Measurements from ENCODE around the gene CYLD. TPM values are rescaled to one million over a fixed set of nuclear protein-coding genes. Genes with fewer than 3 reads are reported as not detected.

CYLD gene
- total and polyA plus RNA-seq, 12 donors: 17.5 to 78.3 (median 48.7) TPM

DNA sequence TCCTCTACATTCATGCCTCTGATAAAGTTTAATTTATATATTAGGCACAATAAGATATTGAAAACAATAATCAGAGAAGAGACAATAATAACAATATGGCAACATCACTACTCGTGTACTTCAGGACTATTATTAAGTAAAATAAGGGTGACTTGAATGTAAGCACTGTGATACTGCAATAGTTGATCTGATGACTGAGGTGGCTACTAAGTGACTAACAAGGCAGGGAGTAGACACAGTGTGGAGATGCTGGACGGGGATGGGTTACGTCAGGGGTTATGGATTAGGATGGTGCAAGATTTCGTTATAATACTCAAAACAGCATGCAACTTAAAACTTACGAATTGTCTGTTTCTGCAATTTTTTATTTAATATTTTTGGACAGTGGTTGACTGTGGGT, 32.5 kb downstream of the CYLD start:
- TF ChIP-seq, protein P1, sequence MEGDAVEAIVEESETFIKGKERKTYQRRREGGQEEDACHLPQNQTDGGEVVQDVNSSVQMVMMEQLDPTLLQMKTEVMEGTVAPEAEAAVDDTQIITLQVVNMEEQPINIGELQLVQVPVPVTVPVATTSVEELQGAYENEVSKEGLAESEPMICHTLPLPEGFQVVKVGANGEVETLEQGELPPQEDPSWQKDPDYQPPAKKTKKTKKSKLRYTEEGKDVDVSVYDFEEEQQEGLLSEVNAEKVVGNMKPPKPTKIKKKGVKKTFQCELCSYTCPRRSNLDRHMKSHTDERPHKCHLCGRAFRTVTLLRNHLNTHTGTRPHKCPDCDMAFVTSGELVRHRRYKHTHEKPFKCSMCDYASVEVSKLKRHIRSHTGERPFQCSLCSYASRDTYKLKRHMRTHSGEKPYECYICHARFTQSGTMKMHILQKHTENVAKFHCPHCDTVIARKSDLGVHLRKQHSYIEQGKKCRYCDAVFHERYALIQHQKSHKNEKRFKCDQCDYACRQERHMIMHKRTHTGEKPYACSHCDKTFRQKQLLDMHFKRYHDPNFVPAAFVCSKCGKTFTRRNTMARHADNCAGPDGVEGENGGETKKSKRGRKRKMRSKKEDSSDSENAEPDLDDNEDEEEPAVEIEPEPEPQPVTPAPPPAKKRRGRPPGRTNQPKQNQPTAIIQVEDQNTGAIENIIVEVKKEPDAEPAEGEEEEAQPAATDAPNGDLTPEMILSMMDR (IDR thresholded peaks at IDR 0.05): no peak
- no peak for TF ChIP-seq POLR2A (IDR thresholded peaks at IDR 0.05)
- no peaks in the 10 kb centered on the region for H3K4me1 ChIP-seq (replicated peaks in 1 of 2)
- DNase-seq: no peak
- H3K4me3 ChIP-seq: no peak overlapping the region
- no peak overlapping the region for H3K27ac ChIP-seq
- peaks cover 0 to under 1% of the 10 kb centered on the region in 2 donors for H3K36me3 ChIP-seq (replicated peaks in 1 of 2)
- intact Hi-C loops (cut with DNase I): no loop called here
- 91 to 97% (median 92%) methylated on average over 5 of the region's 5 CpGs for WGBS, 4 donors
- no peaks in the 10 kb centered on the region for H3K9me3 ChIP-seq (replicated peaks in 1 of 3)
- no peaks in the 10 kb centered on the region for H3K27me3 ChIP-seq

DNA sequence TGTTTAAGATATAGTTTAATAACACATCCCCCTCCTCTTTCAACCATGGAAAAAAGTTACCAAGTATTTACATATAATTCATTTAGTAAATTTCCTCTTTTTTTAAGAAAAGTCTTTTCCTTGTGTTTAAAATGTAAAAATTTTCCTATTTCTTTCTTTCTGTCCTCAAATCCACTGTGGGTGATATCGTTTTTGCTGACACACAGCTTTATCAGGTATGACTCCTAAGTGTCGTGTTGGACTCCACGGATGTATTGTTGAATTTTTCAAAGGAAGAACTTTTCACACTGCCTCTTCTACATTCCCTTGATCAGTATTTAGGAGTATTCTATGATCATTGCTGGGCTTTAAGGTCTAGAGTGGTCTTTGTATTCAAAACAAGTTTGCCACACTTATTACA, 33.1 kb downstream of the CYLD start:
- 90 to 92% (median 91%) methylated on average over 3 of the region's 3 CpGs for whole genome bisulfite sequencing, 4 donors

DNA sequence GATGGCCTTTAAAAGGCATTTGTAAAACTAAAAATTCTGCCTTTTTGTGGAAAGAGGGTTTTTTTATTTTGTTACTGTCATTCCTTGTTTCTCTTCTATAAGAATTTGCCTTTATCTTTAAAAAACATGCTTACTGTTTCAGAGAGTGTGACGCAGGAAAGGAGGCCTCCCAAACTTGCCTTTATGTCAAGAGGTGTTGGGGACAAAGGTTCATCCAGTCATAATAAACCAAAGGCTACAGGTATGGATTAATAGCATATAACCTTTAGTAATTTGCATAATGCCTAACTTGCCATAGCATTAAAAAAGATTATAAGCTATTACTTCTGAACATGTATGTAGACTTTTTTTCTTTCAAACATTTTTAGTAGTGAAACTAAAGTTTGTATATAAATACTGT, 34.2 kb downstream of the CYLD start:
- no peaks in the 10 kb centered on the region for H3K4me1 ChIP-seq (replicated peaks in 1 of 2)
- no peak for DNase-seq
- WGBS, 4 donors: 91 to 100% (median 96%) methylated on average over 1 of the region's 1 CpG
- no peak for TF ChIP-seq POLR2A (IDR thresholded peaks at IDR 0.05)
- TF ChIP-seq, protein P1 (IDR thresholded peaks at IDR 0.05): no peak
- H3K4me3 ChIP-seq: no peak overlapping the region
- H3K36me3 ChIP-seq (replicated peaks in 1 of 2): peaks cover 0 to 13% of the 10 kb centered on the region in 2 donors
- H3K27me3 ChIP-seq: no peaks in the 10 kb centered on the region
- intact Hi-C loops (cut with DNase I): no loop called here
- no peak overlapping the region for H3K27ac ChIP-seq
- no peaks in the 10 kb centered on the region for H3K9me3 ChIP-seq (replicated peaks in 1 of 3)

More for the DNA sequence above, 33.1 kb downstream of the CYLD start:
- Histone ChIP-seq H3K4me3 (no peak overlapping the region), H3K36me3 (replicated peaks in 1 of 2) (peaks cover 0 to 7% of the 10 kb centered on the region in 2 donors), H3K9me3 (replicated peaks in 1 of 3) (no peaks in the 10 kb centered on the region), H3K27me3 (no peaks in the 10 kb centered on the region), H3K4me1 (replicated peaks in 1 of 2) (no peaks in the 10 kb centered on the region), H3K27ac (no peak overlapping the region)
- DNase-seq: no peak
- intact Hi-C loops (cut with DNase I): no loop called here
- no peak for TF ChIP-seq POLR2A (IDR thresholded peaks at IDR 0.05)
- TF ChIP-seq, protein P1 (IDR thresholded peaks at IDR 0.05): no peak

DNA sequence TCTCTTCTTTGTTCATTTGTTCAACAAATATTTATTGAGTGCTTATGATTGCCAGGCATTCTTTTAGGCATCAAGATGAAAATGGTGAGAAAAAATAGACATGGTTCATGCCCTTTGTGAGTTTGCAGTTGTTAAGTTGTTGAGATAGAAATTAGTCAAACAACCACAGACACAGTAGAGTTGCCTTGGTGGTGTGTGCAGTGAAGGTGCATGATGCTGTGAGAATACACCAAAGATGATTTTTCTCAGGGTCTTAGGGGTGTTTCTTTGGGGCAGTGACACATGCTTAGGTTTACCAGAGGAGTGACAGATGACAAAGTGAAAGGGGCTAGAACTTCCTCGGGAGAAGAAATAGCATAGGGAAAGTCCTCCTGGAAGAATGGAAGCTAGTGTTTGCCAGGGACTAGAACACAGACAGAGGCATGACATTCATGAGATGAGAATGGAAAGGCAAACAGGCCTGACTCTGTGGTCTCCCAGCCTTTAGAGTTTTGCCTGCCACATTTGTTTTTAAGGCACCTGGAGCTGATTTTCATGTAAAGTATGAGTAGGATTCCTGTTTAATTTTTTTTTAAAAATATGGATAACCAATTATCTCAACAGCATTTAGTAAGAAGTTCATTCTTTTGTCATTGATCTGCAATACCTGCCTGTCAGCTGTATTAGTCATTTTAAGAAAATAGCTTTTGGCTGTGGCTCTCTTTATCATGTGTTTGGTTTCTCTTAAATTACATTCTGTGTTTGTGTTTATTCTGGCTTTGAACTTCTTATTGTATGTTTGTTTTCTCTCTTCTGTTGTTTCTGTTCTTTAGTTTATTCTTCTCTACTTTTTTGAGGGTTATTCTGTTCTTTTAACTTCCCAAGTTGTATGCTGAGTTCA, 36.6 kb downstream of the CYLD start:
- Histone ChIP-seq H3K36me3 (replicated peaks in 1 of 2) (peaks cover 0 to 34% of the 10 kb centered on the region in 2 donors), H3K27ac (no peak overlapping the region), H3K27me3 (no peaks in the 10 kb centered on the region), H3K9me3 (replicated peaks in 1 of 3) (no peaks in the 10 kb centered on the region), H3K4me1 (replicated peaks in 1 of 2) (no peaks in the 10 kb centered on the region), H3K4me3 (no peak overlapping the region)
- no peak for DNase-seq
- TF ChIP-seq POLR2A (IDR thresholded peaks at IDR 0.05): no peak
- TF ChIP-seq, protein P1 (IDR thresholded peaks at IDR 0.05): no peak
- intact Hi-C loops (cut with DNase I): no loop called here
- 53 to 74% (median 71%) methylated on average over 1 of the region's 1 CpG for WGBS, 4 donors

Measured in adrenal gland (tissue), 12 donors.